Stromal cell of bone marrow (primary cell): ENCODE data around the gene FAF1.

ENCODE experiments used
- DNase-seq: peaks from one replicate; pipeline ENCODE4 v3.0.0-alpha.2; 2012; ENCODE audit warnings: low read depth

The FAF1 gene

GRCh38 chr1:50415235-50416149, 544.6 kb downstream of the FAF1 start:
- no peak for DNase-seq

- no peak for DNase-seq
These were observed 545.2 kb downstream of the FAF1 start for GRCh38 chr1:50414853-50415234.

- no peak for DNase-seq
These were observed 547.1 kb downstream of the FAF1 start for GRCh38 chr1:50412813-50413476.

- DNase-seq, result no peak
These were observed 554.3 kb downstream of the FAF1 start for GRCh38 chr1:50405814-50406213.

GRCh38 chr1:50393522-50394120, 566.4 kb downstream of the FAF1 start:
- DNase-seq, result no peak
